Vagina (tissue), 2 donors: ENCODE data around the gene PPT2.

ENCODE experiments used
- CTCF ChIP-seq, 3 experiments: fragments of 450-650 bp in 2 of 3; fragments of 200-600 bp in 1 of 3; sonication (generic) in 1 of 3; IDR thresholded peaks; one replicate each; pipeline ENCODE4 v1.5.1; 2017 to 2019; ENCODE audit warnings: antibody characterized with exemption in 3 of 3, mild to moderate bottlenecking in 2 of 3, moderate library complexity in 2 of 3
- POLR2A ChIP-seq, 2 donors: fragments of 450-650 bp; IDR thresholded peaks; one replicate each; pipeline ENCODE4 v1.6.1; 2017; ENCODE audit warnings: antibody characterized with exemption in 2 of 2, mild to moderate bottlenecking in 2 of 2, moderate library complexity in 2 of 2
- POLR2AphosphoS5 ChIP-seq, 2 donors: sonication (generic); formaldehyde crosslinking; IDR thresholded peaks; one replicate each; pipeline ENCODE4 v1.9.0; 2017; ENCODE audit warnings: antibody characterized with exemption in 2 of 2, mild to moderate bottlenecking in 2 of 2, low read depth in 1 of 2; ENCODE audit not compliant: insufficient read depth in 1 of 2

- no peak for TF ChIP-seq CTCF (IDR thresholded peaks at IDR 0.05)
- no peak for TF ChIP-seq POLR2AphosphoS5 (IDR thresholded peaks at IDR 0.05; ENCODE audit: insufficient read depth in 1 of 2, low read depth in 1 of 2)
- TF ChIP-seq POLR2A (IDR thresholded peaks at IDR 0.05): no peak
These were observed 44.9 kb downstream of the PPT2 start for GRCh38 chr6:32198866-32199265.
